AG09309 (cell line): ENCODE measurements around the gene PIK3C2G.

Experiments used
- DNase-seq: peaks from one replicate; pipeline ENCODE4 v3.0.0-alpha.2; 2010; ENCODE audit warnings: low read depth
- H3K4me3 ChIP-seq: 2 replicates; pipeline ENCODE4 v1.5.1; 2011; ENCODE audit warnings: mild to moderate bottlenecking, low read depth, low read length, moderate library complexity; ENCODE audit not compliant: control insufficient read depth
- TF ChIP-seq, protein P1 (sequence below): IDR thresholded peaks from 2 replicates; pipeline ENCODE4 v1.5.1; 2011; ENCODE audit warnings: mild to moderate bottlenecking, low read depth, low read length, inconsistent platforms; ENCODE audit not compliant: insufficient read depth, control insufficient read depth; ENCODE audit errors: missing control alignments

The PIK3C2G gene

GRCh38 chr12:18581232-18581962, 320.1 kb downstream of the PIK3C2G start:
- TF ChIP-seq, protein P1, sequence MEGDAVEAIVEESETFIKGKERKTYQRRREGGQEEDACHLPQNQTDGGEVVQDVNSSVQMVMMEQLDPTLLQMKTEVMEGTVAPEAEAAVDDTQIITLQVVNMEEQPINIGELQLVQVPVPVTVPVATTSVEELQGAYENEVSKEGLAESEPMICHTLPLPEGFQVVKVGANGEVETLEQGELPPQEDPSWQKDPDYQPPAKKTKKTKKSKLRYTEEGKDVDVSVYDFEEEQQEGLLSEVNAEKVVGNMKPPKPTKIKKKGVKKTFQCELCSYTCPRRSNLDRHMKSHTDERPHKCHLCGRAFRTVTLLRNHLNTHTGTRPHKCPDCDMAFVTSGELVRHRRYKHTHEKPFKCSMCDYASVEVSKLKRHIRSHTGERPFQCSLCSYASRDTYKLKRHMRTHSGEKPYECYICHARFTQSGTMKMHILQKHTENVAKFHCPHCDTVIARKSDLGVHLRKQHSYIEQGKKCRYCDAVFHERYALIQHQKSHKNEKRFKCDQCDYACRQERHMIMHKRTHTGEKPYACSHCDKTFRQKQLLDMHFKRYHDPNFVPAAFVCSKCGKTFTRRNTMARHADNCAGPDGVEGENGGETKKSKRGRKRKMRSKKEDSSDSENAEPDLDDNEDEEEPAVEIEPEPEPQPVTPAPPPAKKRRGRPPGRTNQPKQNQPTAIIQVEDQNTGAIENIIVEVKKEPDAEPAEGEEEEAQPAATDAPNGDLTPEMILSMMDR = no peak
- no peak overlapping the region for H3K4me3 ChIP-seq
- no peak for DNase-seq

GRCh38 chr12:18583655-18584054, 322.3 kb downstream of the PIK3C2G start:
- DNase-seq = no peak
- no peak overlapping the region for H3K4me3 ChIP-seq
- TF ChIP-seq, protein P1 = no peak

DNA sequence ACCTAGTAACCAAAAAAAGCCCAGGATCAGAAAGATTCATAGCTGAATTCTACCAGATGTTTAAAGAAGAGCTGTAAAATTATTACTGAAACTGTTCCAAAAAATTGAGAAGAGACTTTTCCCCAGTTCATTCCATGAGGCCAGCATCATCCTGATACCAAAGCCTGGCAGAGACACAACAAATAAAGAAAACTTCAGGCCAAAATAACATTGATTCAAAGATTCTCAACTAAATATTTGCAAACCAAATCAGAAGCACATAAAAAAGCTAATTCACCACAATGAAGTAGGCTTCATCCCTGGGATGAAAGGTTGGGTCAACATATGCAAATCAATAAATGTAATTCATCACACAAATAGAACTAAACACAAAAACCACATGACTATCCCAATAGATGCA, 325.3 kb downstream of the PIK3C2G start:
- TF ChIP-seq, protein P1 = no peak
- no peak overlapping the region for H3K4me3 ChIP-seq
- DNase-seq = no peak

DNA sequence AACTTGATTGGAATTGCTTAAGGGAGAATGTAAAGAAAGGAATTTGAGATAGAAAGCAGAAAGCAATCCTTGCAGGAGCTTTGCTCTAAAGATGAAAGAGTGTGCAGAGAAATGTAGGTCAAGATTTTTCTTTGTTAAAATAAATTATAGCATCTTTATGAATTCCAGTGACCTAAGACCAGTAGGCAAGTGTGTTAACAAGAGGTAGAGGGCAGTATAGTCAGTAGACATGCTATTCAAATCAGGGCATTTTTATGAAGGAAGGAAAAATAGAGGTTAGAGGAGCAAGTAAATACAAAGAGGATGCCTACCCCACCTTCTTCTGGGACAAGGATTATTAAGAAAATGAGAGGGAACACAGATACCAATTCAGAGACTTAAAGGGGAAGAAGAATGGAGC, 328.0 kb downstream of the PIK3C2G start:
- no peak for DNase-seq
- TF ChIP-seq, protein P1 = peak; percentile 28
- no peak overlapping the region for H3K4me3 ChIP-seq

GRCh38 chr12:18591473-18591872, 330.2 kb downstream of the PIK3C2G start:
- TF ChIP-seq, protein P1 = no peak
- no peak overlapping the region for H3K4me3 ChIP-seq
- no peak for DNase-seq

DNA sequence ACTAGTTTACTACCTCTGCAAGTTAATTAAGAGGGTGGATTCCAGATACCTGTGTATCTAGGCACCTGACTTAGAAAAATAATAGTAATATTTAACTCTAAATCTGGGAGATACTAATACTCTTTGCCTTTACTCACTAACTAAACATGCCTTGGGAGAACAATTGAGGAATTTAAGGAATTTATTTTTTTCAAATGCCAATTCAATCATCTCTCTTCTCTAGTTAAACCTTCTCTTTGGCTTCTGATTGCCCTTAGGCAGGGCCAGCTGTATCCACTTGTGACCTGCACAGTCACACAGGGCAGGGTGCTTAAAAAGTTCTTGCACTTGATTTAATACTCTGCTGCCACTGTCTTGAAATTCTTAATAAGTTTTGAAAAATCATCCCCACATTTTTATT, 334.1 kb downstream of the PIK3C2G start:
- H3K4me3 ChIP-seq = no peak overlapping the region
- TF ChIP-seq, protein P1 = no peak
- DNase-seq = no peak
